Thyroid gland (tissue), 4 donors: ENCODE measurements around the gene LRRC41.
"Not testable (repeated sequence)": the region's sequence is repeated elsewhere in the genome, so short reads cannot be mapped to it uniquely, and the experiment has no call there.

ENCODE experiments used
- POLR2A ChIP-seq, 2 donors: fragments of 450-650 bp; IDR thresholded peaks; one replicate each; pipeline ENCODE4 v1.6.1; 2017; ENCODE audit warnings: antibody characterized with exemption in 2 of 2, mild to moderate bottlenecking in 2 of 2, moderate library complexity in 1 of 2
- TF ChIP-seq, protein P1 (sequence below), 6 experiments: fragments of 200-600 bp in 3 of 6; fragments of 450-650 bp in 3 of 6; sonication (generic) in 3 of 6; IDR thresholded peaks; one replicate each; pipeline ENCODE4 v1.5.1; 2016 to 2019; ENCODE audit warnings: antibody characterized with exemption in 6 of 6, mild to moderate bottlenecking in 2 of 6, inconsistent platforms in 1 of 6, moderate library complexity in 1 of 6

DNA sequence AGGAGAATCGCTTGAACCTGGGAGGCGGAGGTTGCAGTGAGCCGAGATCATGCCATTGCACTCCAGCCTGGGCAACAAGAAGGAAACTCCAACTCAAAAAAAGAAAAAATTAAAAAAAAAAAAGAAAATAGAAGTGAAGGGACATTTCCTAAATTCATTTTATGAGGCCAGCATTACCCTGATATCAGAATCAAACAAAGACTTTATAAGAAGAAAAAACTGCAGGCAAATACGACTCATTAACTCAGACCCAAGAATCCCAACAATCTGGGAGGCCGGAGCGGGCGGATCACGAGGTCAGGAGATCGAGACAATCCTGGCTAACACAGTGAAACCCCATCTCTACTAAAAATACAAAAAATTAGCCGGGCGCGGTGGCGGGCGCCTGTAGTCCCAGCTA, 34.0 kb upstream of the LRRC41 start:
- TF ChIP-seq, protein P1, sequence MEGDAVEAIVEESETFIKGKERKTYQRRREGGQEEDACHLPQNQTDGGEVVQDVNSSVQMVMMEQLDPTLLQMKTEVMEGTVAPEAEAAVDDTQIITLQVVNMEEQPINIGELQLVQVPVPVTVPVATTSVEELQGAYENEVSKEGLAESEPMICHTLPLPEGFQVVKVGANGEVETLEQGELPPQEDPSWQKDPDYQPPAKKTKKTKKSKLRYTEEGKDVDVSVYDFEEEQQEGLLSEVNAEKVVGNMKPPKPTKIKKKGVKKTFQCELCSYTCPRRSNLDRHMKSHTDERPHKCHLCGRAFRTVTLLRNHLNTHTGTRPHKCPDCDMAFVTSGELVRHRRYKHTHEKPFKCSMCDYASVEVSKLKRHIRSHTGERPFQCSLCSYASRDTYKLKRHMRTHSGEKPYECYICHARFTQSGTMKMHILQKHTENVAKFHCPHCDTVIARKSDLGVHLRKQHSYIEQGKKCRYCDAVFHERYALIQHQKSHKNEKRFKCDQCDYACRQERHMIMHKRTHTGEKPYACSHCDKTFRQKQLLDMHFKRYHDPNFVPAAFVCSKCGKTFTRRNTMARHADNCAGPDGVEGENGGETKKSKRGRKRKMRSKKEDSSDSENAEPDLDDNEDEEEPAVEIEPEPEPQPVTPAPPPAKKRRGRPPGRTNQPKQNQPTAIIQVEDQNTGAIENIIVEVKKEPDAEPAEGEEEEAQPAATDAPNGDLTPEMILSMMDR (IDR thresholded peaks at IDR 0.05): not testable (repeated sequence)
- TF ChIP-seq POLR2A (IDR thresholded peaks at IDR 0.05): not testable (repeated sequence)
